ENCODE results near the gene ADAMTS17. TPM values are rescaled to one million over a fixed set of nuclear protein-coding genes. Genes with fewer than 3 reads are reported as not detected.

Gene ADAMTS17
- total RNA-seq, 1 experiment from 2014 or later: 1.5 TPM

DNA sequence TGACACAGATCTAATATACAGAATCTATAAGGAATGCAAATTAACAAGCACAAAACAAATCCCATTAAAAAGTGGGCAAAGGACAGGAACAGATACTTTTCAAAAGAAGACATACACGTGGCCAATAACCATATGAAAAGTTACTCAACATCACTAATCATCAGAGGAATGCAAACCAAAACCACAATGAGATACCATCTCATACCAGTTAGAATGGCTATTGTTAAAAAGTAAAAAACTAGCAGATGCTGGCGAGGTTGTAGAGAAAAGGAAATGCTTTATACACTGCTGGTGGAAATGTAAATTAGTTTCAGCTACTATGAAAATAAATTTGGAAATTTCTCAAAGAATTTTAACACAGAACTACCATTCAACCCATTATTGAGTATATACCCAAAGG lies 50.7 kb downstream of the ADAMTS17 start:
- DNase-seq: no peak
- ChIA-PET CTCF (no interaction called here), POLR2A (no interaction called here)
- no peak overlapping the region for H3K4me3 ChIP-seq (ENCODE audit: low read depth, low read length)
- intact Hi-C loops (cut with micrococcal nuclease; ENCODE audit: unreplicated experiment): no loop called here
- H3K4me3 Mint-ChIP-seq (ENCODE audit: unreplicated experiment): no peak overlapping the region
- no peak for TF ChIP-seq CTCF (IDR thresholded peaks at IDR 0.05; ENCODE audit: insufficient read depth in 1 of 2, low read depth in 1 of 2, low read length in 1 of 2, severe bottlenecking in 1 of 2, unreplicated experiment in 1 of 2)
- H3K4me1 ChIP-seq: no peaks in the 10 kb centered on the region
- BruUV-seq (replicated peaks): no TSS peak
- H3K27me3 Mint-ChIP-seq (ENCODE audit: insufficient read depth, unreplicated experiment): no peaks in the 10 kb centered on the region
- no peaks in the 10 kb centered on the region for H3K27me3 ChIP-seq (replicated peaks; ENCODE audit: control insufficient read depth, insufficient read depth, low read length)
- H3K36me3 ChIP-seq (ENCODE audit: control insufficient read depth, insufficient read depth, low read length): no peaks in the 10 kb centered on the region
- no peak overlapping the region for H3K27ac Mint-ChIP-seq (ENCODE audit: unreplicated experiment)
- H3K36me3 Mint-ChIP-seq (ENCODE audit: insufficient read depth, unreplicated experiment): peaks cover 5% of the 10 kb centered on the region
- H3K9me3 ChIP-seq: no peaks in the 10 kb centered on the region
- no peaks in the 10 kb centered on the region for H3K4me1 Mint-ChIP-seq (ENCODE audit: low read depth, unreplicated experiment)
- H3K9me3 Mint-ChIP-seq (ENCODE audit: unreplicated experiment): peaks cover 9% of the 10 kb centered on the region

GRCh38 chr15:100285641-100286295 lies 56.0 kb downstream of the ADAMTS17 start:
- no TSS peak for BruUV-seq (replicated peaks)
- Mint-ChIP-seq H3K4me1 (ENCODE audit: low read depth, unreplicated experiment) (no peaks in the 10 kb centered on the region), H3K27ac (ENCODE audit: unreplicated experiment) (no peak overlapping the region), H3K4me3 (ENCODE audit: unreplicated experiment) (no peak overlapping the region), H3K36me3 (ENCODE audit: insufficient read depth, unreplicated experiment) (peaks cover 8% of the 10 kb centered on the region), H3K27me3 (ENCODE audit: insufficient read depth, unreplicated experiment) (no peaks in the 10 kb centered on the region), H3K9me3 (ENCODE audit: unreplicated experiment) (no peaks in the 10 kb centered on the region)
- no peak for DNase-seq
- no peaks in the 10 kb centered on the region for H3K27me3 ChIP-seq (replicated peaks; ENCODE audit: control insufficient read depth, insufficient read depth, low read length)
- H3K4me1 ChIP-seq: no peaks in the 10 kb centered on the region
- intact Hi-C loops (cut with micrococcal nuclease; ENCODE audit: unreplicated experiment): no loop called here
- H3K4me3 ChIP-seq (ENCODE audit: low read depth, low read length): no peak overlapping the region
- H3K36me3 ChIP-seq (ENCODE audit: control insufficient read depth, insufficient read depth, low read length): no peaks in the 10 kb centered on the region
- TF ChIP-seq CTCF (IDR thresholded peaks at IDR 0.05; ENCODE audit: insufficient read depth in 1 of 2, low read depth in 1 of 2, low read length in 1 of 2, severe bottlenecking in 1 of 2, unreplicated experiment in 1 of 2): no peak
- CTCF ChIA-PET: no interaction called here
- no peaks in the 10 kb centered on the region for H3K9me3 ChIP-seq
- POLR2A ChIA-PET: no interaction called here

GRCh38 chr15:100284701-100285100 lies 57.1 kb downstream of the ADAMTS17 start:
- H3K9me3 Mint-ChIP-seq (ENCODE audit: unreplicated experiment): no peaks in the 10 kb centered on the region
- no peaks in the 10 kb centered on the region for H3K27me3 Mint-ChIP-seq (ENCODE audit: insufficient read depth, unreplicated experiment)

More at GRCh38 chr15:100284701-100285100, 57.1 kb downstream of the ADAMTS17 start:
- TF ChIP-seq CTCF (IDR thresholded peaks at IDR 0.05; ENCODE audit: insufficient read depth in 1 of 2, low read depth in 1 of 2, low read length in 1 of 2, severe bottlenecking in 1 of 2, unreplicated experiment in 1 of 2): no peak
- ChIA-PET POLR2A (no interaction called here), CTCF (no interaction called here)
- H3K36me3 Mint-ChIP-seq (ENCODE audit: insufficient read depth, unreplicated experiment): peaks cover 8% of the 10 kb centered on the region
- DNase-seq: no peak
- H3K4me1 ChIP-seq: no peaks in the 10 kb centered on the region
- H3K27ac Mint-ChIP-seq (ENCODE audit: unreplicated experiment): no peak overlapping the region
- H3K36me3 ChIP-seq (ENCODE audit: control insufficient read depth, insufficient read depth, low read length): no peaks in the 10 kb centered on the region
- BruUV-seq (replicated peaks): no TSS peak
- no peak overlapping the region for H3K4me3 Mint-ChIP-seq (ENCODE audit: unreplicated experiment)
- H3K4me3 ChIP-seq (ENCODE audit: low read depth, low read length): no peak overlapping the region
- H3K4me1 Mint-ChIP-seq (ENCODE audit: low read depth, unreplicated experiment): peaks cover under 1% of the 10 kb centered on the region
- H3K27me3 ChIP-seq (replicated peaks; ENCODE audit: control insufficient read depth, insufficient read depth, low read length): no peaks in the 10 kb centered on the region
- intact Hi-C loops (cut with micrococcal nuclease; ENCODE audit: unreplicated experiment): no loop called here
- no peaks in the 10 kb centered on the region for H3K9me3 ChIP-seq
